GM12878 (cell line): ENCODE data around the gene USP4. TPM values are rescaled to one million over a fixed set of nuclear protein-coding genes. Genes with fewer than 3 reads are reported as not detected.
A peak's percentile ranks its signal among the peaks of the same experiment; 100 is the strongest.

ENCODE experiments used
- ATF2 ChIP-seq: IDR thresholded peaks from 2 replicates; pipeline ENCODE4 v1.6.1; 2012; ENCODE audit warnings: low read length, inconsistent platforms
- CEBPZ ChIP-seq: fragments of 150-350 bp; IDR thresholded peaks from 2 replicates; pipeline ENCODE4 v1.6.1; 2016; ENCODE audit warnings: low read depth, low read length
- CHD4 ChIP-seq: fragments of 200-600 bp; sonication (generic); IDR thresholded peaks from 2 replicates; pipeline ENCODE4 v1.6.1; 2016; ENCODE audit warnings: mild to moderate bottlenecking
- CREM ChIP-seq: IDR thresholded peaks from 2 replicates; pipeline ENCODE4 v1.6.1; 2014; ENCODE audit warnings: antibody characterized with exemption, low read depth
- IKZF1 ChIP-seq: fragments of 450-650 bp; conservative IDR thresholded peaks from 2 replicates; pipeline ENCODE4 v1.6.1; 2017; ENCODE audit warnings: antibody characterized with exemption, mild to moderate bottlenecking
- LARP7 ChIP-seq: fragments of 450-650 bp; IDR thresholded peaks from 2 replicates; pipeline ENCODE4 v1.6.1; 2017; ENCODE audit warnings: mild to moderate bottlenecking
- SREBF1 ChIP-seq: IDR thresholded peaks from 2 replicates; pipeline ENCODE4 v1.6.1; 2012; ENCODE audit warnings: mild to moderate bottlenecking, low read length
- TCF3 ChIP-seq: IDR thresholded peaks from 2 replicates; pipeline ENCODE4 v1.6.1; 2012; ENCODE audit warnings: low read depth, mild to moderate bottlenecking, low read length, borderline replicate concordance; ENCODE audit not compliant: insufficient read depth
- ZBTB40 ChIP-seq: fragments of 450-650 bp; IDR thresholded peaks from 2 replicates; pipeline ENCODE4 v1.6.1; 2016; ENCODE audit warnings: mild to moderate bottlenecking, moderate library complexity, borderline replicate concordance
- polyA plus RNA-seq, 11 experiments: library from polyadenylated mRNA; depleted of rRNA in 4 of 11; unstranded in 6 of 11; stranded (reverse) in 5 of 11; fragments of >200 nt; fragmentation: Nextera tagmentation in 4 of 11; fragmentation: Illumina TruSeq in 1 of 11; extraction: Ambion mirVana in 4 of 11; extraction: Trizol in 1 of 11; gene quantifications; 1 replicate in 1 of 11; 2 replicates in 10 of 11; pipeline versions ENCODE4 v1.2.1 to v1.2.3, GENCODE V29; 2011 to 2016; ENCODE audit warnings: inconsistent platforms in 2 of 11, missing spikeins in 2 of 11, low read depth in 1 of 11
- total RNA-seq, 4 experiments: library from RNA; depleted of rRNA in 3 of 4; stranded (reverse); fragments of >200 nt in 3 of 4; fragmentation: Illumina TruSeq in 1 of 4; extraction: Trizol in 1 of 4; gene quantifications; 2 replicates each; pipeline versions ENCODE4 v1.2.1 to v1.2.3, GENCODE V29; 2013 to 2021

USP4 gene
- total and polyA plus RNA-seq, 10 of the 15 experiments (the other 5 are each of a cell fraction or from before 2014, with no cell fraction given), result 26.5 to 77.1 (median 66.0) TPM

- TF ChIP-seq ZBTB40 (peak; percentile 80), CEBPZ (no peak), CHD4 (no peak), LARP7 (peak; percentile 73), CREM (no peak; the same call in 1 of the 2 replicates), ATF2 (no peak), SREBF1 (no peak), TCF3 (no peak), IKZF1 (peak; percentile 92)
Observed at GRCh38 chr3:49358217-49358883, 18.5 kb upstream of the USP4 start, which contains the start of gene GPX1 (continued).
